ES-I3 (cell line): ENCODE results near the gene SH2B2.
A peak's percentile ranks its signal among the peaks of the same experiment; 100 is the strongest.
"Not testable (repeated sequence)": the region's sequence is repeated elsewhere in the genome, so short reads cannot be mapped to it uniquely, and the experiment has no call there.

ENCODE experiments used
- H3K36me3 ChIP-seq: 2 replicates; pipeline ENCODE4 v1.6.1; 2013; ENCODE audit warnings: mild to moderate bottlenecking, low read length, control low read depth, moderate library complexity; ENCODE audit not compliant: insufficient read depth
- H3K4me1 ChIP-seq: 2 replicates; pipeline ENCODE4 v1.6.1; 2013; ENCODE audit warnings: mild to moderate bottlenecking, control low read depth, low read length; ENCODE audit not compliant: insufficient read depth
- H3K9ac ChIP-seq: 2 replicates; pipeline ENCODE4 v1.6.1; 2013; ENCODE audit warnings: low read depth, mild to moderate bottlenecking, low read length, moderate library complexity
- H3K9me3 ChIP-seq: 2 replicates; pipeline ENCODE4 v1.6.1; 2013; ENCODE audit warnings: mild to moderate bottlenecking, low read length, moderate library complexity; ENCODE audit not compliant: control insufficient read depth, insufficient read depth

SH2B2 gene

DNA sequence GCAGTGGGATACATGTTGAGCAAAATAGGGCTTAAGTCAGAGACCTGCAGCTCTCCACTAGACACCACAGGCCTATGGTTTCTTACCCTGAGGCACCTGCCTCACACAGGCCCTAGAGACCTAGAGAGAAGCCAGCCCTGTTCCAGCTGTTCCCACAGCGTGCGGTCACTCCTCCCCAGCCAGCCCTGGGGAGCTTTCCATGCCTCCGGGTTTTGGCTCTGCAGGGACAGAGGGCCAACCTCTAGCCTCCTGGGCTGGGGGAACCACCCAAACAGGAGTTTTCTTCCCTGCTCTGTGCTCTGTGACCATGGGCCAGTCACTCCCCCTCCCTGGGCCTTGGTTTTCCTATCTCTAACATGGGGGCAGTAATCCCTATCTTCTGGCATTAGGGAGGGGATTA is 33.0 kb downstream of the SH2B2 start:
- H3K36me3 ChIP-seq: no peaks in the 10 kb centered on the region
- H3K4me1 ChIP-seq: peaks cover 8% of the 10 kb centered on the region; the same call in 1 of the 2 replicates
- no peaks in the 10 kb centered on the region for H3K9me3 ChIP-seq
- no peak overlapping the region for H3K9ac ChIP-seq

DNA sequence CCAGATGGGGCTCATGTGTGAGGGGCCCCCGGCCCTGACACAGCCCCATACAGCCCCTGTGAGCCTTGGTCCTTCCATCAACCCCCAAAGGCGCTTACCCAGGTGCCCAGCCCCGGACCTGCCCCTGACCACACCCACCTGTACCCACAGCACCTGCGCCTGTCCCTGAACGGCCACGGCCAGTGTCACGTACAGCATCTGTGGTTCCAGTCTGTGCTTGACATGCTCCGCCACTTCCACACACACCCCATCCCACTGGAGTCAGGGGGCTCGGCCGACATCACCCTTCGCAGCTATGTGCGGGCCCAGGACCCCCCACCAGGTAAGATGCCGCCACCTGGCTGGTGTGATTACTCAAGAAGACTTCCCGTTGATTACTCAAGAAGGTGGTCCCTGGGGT is 33.5 kb downstream of the SH2B2 start:
- H3K9ac ChIP-seq: no peak overlapping the region
- no peaks in the 10 kb centered on the region for H3K36me3 ChIP-seq
- H3K9me3 ChIP-seq: no peaks in the 10 kb centered on the region
- H3K4me1 ChIP-seq: peaks cover 8% of the 10 kb centered on the region; the same call in 1 of the 2 replicates

DNA sequence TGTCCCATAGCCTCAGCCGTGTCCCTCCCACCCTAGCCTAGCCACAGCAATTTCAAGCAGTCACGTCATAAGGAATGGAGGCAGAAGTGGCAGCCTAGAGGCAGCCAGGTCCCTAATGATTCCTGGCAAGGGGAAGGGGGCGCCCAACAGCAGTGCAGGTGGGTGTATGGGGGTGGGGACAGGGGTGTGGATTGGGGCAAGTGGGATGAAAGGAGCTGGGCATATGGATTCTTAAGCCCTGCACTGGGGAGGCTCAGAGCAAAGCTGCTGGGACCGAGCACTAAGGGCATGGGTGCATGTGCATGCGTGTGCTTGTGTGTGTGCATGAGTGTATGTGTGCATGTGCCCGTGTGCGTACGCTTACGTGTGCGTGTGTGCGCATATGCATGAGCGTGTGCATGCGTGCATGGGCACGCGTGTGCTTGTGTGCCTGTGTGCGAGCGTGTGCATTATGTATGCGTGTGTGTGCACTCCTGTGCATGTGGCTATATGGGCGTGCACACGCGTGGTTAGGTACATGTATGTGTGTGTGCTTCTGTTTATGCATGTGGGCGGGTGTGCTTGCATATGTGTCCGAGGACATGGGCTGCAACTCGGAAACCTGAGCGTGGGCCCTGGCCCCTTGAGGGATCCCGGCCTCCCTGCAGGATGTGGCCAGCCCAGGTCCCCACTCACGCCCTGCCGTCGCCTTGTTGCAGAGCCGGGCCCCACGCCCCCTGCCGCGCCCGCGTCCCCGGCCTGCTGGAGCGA is 34.1 kb downstream of the SH2B2 start:
- H3K9me3 ChIP-seq: no peaks in the 10 kb centered on the region
- H3K9ac ChIP-seq: peak overlapping the region; percentile 16; the same call in 1 of the 2 replicates
- peaks cover 8% of the 10 kb centered on the region; the same call in 1 of the 2 replicates for H3K4me1 ChIP-seq
- H3K36me3 ChIP-seq: no peaks in the 10 kb centered on the region

DNA sequence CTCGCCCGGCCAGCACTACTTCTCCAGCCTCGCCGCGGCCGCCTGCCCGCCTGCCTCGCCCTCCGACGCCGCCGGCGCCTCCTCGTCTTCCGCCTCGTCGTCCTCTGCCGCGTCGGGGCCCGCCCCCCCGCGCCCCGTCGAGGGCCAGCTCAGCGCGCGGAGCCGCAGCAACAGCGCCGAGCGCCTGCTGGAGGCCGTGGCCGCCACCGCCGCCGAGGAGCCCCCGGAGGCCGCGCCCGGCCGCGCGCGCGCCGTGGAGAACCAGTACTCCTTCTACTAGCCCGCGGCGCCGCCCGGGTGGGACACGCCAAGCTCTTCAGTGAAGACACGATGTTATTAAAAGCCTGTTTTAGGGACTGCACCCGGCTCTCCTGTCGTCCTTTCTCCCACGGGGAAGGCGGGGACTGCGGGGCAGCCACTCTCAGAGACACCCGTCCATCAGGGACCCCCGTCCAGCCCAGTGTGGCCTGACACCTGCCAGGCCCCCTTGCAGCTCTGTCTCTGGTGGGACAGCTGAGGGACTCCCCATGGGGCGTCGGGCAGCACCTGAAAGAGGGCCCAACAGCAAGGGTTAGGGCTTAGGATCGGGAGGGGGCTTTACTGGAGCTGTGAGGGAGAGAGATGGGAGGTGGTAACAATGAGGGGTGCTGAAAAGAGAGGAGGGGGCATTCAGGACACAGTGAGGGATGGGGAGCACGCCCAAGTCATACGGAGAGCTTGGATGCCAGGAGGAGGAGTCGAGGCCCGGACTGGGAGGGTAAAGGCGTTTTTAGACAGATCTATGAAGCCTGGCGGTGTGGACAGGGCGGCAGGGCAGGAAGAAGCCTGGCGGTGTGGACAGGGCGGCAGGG is 34.9 kb downstream of the SH2B2 start:
- no peaks in the 10 kb centered on the region for H3K9me3 ChIP-seq
- no peaks in the 10 kb centered on the region for H3K36me3 ChIP-seq
- H3K4me1 ChIP-seq: peaks cover 8% of the 10 kb centered on the region; the same call in 1 of the 2 replicates
- H3K9ac ChIP-seq: peak overlapping the region; percentile 16; the same call in 1 of the 2 replicates

GRCh38 chr7:102322202-102322715 is 35.6 kb downstream of the SH2B2 start:
- Histone ChIP-seq H3K9ac (no peak overlapping the region), H3K9me3 (no peaks in the 10 kb centered on the region), H3K36me3 (no peaks in the 10 kb centered on the region), H3K4me1 (peaks cover 8% of the 10 kb centered on the region; the same call in 1 of the 2 replicates)

- Histone ChIP-seq H3K36me3 (no peaks in the 10 kb centered on the region), H3K9me3 (no peaks in the 10 kb centered on the region), H3K9ac (no peak overlapping the region), H3K4me1 (peaks cover 8% of the 10 kb centered on the region; the same call in 1 of the 2 replicates)
Measured at GRCh38 chr7:102323914-102324195, 37.2 kb downstream of the SH2B2 start.

GRCh38 chr7:102325106-102325505 is 38.4 kb downstream of the SH2B2 start:
- not testable (repeated sequence) for H3K9me3 ChIP-seq, H3K9ac ChIP-seq, H3K36me3 ChIP-seq, H3K4me1 ChIP-seq

GRCh38 chr7:102326157-102326889 is 39.7 kb downstream of the SH2B2 start:
- H3K36me3 ChIP-seq: no peaks in the 10 kb centered on the region
- H3K4me1 ChIP-seq: peaks cover 4% of the 10 kb centered on the region; the same call in 1 of the 2 replicates
- no peak overlapping the region for H3K9ac ChIP-seq
- no peaks in the 10 kb centered on the region for H3K9me3 ChIP-seq

DNA sequence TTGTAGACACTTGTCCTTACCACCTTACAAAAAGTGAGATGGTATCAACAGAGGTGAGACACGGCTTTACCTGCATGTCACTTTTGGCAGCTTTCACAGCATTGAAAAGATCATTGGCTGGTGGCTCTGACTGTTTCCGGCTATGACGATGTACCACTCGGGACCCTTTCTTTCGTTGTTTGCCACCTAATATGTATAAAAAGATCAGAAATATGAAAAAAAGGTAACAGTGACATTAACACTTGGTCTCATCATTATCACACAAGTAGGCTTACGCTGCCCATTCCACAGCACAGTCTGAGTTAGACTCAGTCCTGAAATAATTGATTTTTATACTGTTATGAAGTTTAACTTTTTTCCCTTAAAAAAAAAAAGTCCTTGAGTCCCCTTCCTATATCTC is 40.5 kb downstream of the SH2B2 start:
- H3K9ac ChIP-seq, H3K36me3 ChIP-seq, H3K9me3 ChIP-seq, H3K4me1 ChIP-seq: not testable (repeated sequence)

GRCh38 chr7:102328863-102329262 is 42.2 kb downstream of the SH2B2 start:
- not testable (repeated sequence) for H3K9me3 ChIP-seq, H3K9ac ChIP-seq, H3K36me3 ChIP-seq, H3K4me1 ChIP-seq

DNA sequence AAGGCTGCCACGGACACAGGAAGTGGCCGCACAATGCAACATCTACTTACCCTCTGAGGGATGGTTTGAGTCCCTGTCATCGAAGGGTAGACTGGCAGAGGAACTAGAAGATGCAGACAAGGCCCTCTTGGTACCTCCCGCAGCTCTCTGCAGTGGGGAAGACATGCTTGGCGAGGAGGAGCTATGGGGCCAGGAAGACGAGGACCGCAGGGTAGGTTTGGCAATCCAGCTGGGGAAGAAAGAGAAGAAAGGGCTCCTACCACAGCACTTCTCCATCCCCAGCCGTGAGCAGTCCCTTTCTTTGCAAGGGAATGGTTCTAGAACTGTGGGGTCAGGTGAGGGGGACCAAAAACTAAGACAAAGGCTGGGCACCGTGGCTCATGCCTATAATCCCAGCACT is 42.7 kb downstream of the SH2B2 start:
- H3K9me3 ChIP-seq, H3K9ac ChIP-seq, H3K36me3 ChIP-seq, H3K4me1 ChIP-seq: not testable (repeated sequence)

DNA sequence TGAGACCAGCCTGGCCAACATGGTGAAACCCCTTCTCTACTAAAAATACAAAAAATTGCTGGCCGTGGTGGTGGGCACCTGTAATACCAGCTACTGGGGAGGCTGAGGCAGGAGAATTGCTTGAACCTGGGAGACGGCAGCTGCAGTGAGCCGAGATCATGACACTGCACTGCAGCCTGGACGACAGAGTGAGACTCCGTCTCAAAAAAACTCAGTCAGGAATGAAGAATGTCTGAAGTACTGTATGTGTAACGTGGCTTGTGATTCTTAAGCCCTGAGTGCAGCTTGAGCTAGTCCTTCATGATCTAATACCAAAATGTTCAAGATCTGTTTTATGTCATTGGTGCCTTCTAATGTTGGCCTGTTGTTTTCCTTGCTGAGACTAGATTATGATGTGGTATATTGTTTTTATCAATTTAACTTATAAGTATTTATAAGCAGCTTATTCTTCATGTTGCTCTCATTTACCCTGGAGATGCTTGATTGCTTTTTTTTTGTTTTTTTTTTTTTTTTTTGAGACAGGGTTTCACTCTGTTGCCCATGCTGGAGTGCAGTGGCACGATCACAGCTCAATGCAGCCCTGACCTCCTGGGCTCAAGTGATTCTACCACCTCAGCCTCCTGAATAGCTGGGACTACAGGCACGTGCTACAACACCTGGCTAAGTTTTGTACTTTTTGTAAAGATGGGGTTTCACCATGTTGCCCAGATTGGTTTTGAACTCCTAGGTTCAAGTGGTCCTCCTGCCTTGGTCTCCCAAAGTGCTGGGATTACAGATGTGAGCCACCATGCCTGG is 44.2 kb downstream of the SH2B2 start:
- not testable (repeated sequence) for H3K4me1 ChIP-seq, H3K9me3 ChIP-seq, H3K36me3 ChIP-seq, H3K9ac ChIP-seq

GRCh38 chr7:102335574-102335973 is 48.9 kb downstream of the SH2B2 start:
- not testable (repeated sequence) for H3K9ac ChIP-seq, H3K4me1 ChIP-seq, H3K36me3 ChIP-seq, H3K9me3 ChIP-seq

- H3K9me3 ChIP-seq, H3K36me3 ChIP-seq, H3K9ac ChIP-seq, H3K4me1 ChIP-seq: not testable (repeated sequence)
Measured at GRCh38 chr7:102337002-102337401, 50.3 kb downstream of the SH2B2 start.
